ENCODE results near the gene ZNF35. TPM values are rescaled to one million over a fixed set of nuclear protein-coding genes. Genes with fewer than 3 reads are reported as not detected.

Gene ZNF35
- total RNA-seq, 1 experiment from 2014 or later, result 7.9 TPM

DNA sequence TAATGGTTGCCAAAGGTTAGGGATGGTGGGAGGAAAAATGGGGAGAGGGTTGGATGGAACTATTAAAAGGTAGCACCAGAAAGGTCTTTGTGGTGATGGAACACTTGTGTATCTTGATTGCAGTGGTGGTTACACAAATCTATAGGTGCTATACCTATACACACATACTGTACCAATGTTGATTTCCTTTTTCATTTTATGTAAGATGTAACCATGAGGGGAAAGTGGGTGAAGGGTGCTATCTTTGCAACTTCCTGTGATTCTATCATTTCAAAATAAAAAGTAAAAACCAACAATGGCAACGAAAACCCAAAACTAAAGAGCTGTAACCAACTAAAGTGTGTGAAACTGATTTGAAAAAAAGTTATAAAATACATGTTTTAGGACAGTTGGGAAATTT, 761 bp upstream of the ZNF35 start (continued):
- TF ChIP-seq ZBTB33 (IDR thresholded peaks at IDR 0.05; ENCODE audit: extremely low read depth, insufficient replicate concordance, low read length) (no peak), ELF1 (IDR thresholded peaks at IDR 0.05; ENCODE audit: borderline replicate concordance, low read depth) (no peak)

GRCh38 chr3:44649709-44650108, 1.2 kb downstream of the ZNF35 start:
- ChIA-PET POLR2A (no interaction called here), RAD21 (ENCODE audit: low non-redundant PET in 1 of 2, low total read pairs in 2 of 2, uncharacterized antibody in 2 of 2, unreplicated experiment in 2 of 2) (no interaction called here), CTCF (no interaction called here)
- Histone ChIP-seq H4K20me1 (ENCODE audit: insufficient read depth) (no peaks in the 10 kb centered on the region), H3K9me2 (ENCODE audit: insufficient read depth) (no peaks in the 10 kb centered on the region), H3K4me2 (ENCODE audit: low read length) (peak overlapping the region; percentile 87), H3K4me3 (replicated peaks in 1 of 2; ENCODE audit: low read depth in 1 of 2, low read length in 2 of 2) (peak overlapping the region; percentile 96 to 98), H3K27ac (ENCODE audit: low read depth, low read length) (no peak overlapping the region), H3K27me3 (ENCODE audit: insufficient read depth, low read length) (no peaks in the 10 kb centered on the region), H3K79me2 (ENCODE audit: insufficient read depth, low read length) (peaks cover 25% of the 10 kb centered on the region), H3K36me3 (ENCODE audit: control insufficient read depth in 1 of 2, insufficient read depth in 2 of 2, low read length in 2 of 2) (peaks cover 30 to 39% of the 10 kb centered on the region in 2 experiments), H3K9me3 (ENCODE audit: control insufficient read depth in 1 of 2, insufficient read depth in 1 of 2, low read depth in 1 of 2, low read length in 2 of 2) (no peaks in the 10 kb centered on the region), H3K9ac (ENCODE audit: low read length) (no peak overlapping the region; the same call in 1 of the 2 replicates), H2AFZ (ENCODE audit: low read depth, low read length, poor library complexity, severe bottlenecking) (no peak overlapping the region), H3K4me1 (ENCODE audit: control insufficient read depth in 1 of 2, insufficient read depth in 2 of 2, low read length in 2 of 2) (peaks cover 4 to 9% of the 10 kb centered on the region in 2 experiments; a peak in 2 of 4 replicates)
- DNase-seq (ENCODE audit: low read depth, low spot score) (no peak), ATAC-seq (no peak)
- intact Hi-C loops (cut with micrococcal nuclease), result loop anchor here (10.0 kb wide), 1 partner anchor 265 kb away; no protein-coding TSS in a partner anchor
- no peak for TF ChIP-seq EZH2 (IDR thresholded peaks at IDR 0.05)
- BruUV-seq (replicated peaks), result no TSS peak

DNA sequence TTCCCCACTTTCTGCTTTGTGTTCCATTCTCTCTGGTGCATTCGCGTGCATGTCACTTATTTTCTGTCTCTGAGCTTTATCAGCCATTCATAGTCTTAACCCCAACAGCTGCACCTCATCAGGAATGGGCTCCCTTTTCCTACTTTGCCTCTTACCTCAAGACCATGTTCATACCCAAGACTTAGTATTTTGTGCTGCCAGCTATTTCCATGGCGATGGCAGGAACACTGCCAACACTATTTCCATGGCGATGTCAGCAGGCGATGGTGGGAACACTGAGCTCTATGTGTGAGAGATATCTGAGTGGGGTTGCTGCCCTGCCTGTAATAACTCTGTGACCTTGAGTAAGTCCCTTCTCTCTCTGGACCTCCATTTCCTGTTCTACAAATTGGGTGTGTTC, 5.5 kb downstream of the ZNF35 start:
- Histone ChIP-seq H3K79me2 (ENCODE audit: insufficient read depth, low read length) (peaks cover 22% of the 10 kb centered on the region), H4K20me1 (ENCODE audit: insufficient read depth) (no peaks in the 10 kb centered on the region), H3K9ac (ENCODE audit: low read length) (no peak overlapping the region), H3K36me3 (ENCODE audit: control insufficient read depth in 1 of 2, insufficient read depth in 2 of 2, low read length in 2 of 2) (peaks cover 46 to 63% of the 10 kb centered on the region in 2 experiments), H2AFZ (ENCODE audit: low read depth, low read length, poor library complexity, severe bottlenecking) (no peak overlapping the region), H3K27me3 (ENCODE audit: insufficient read depth, low read length) (no peaks in the 10 kb centered on the region), H3K4me3 (replicated peaks in 1 of 2; ENCODE audit: low read depth in 1 of 2, low read length in 2 of 2) (no peak overlapping the region), H3K4me2 (ENCODE audit: low read length) (no peak overlapping the region), H3K27ac (ENCODE audit: low read depth, low read length) (no peak overlapping the region), H3K9me3 (ENCODE audit: control insufficient read depth in 1 of 2, insufficient read depth in 1 of 2, low read depth in 1 of 2, low read length in 2 of 2) (peaks cover 7% of the 10 kb centered on the region in 2 experiments; a peak in 2 of 4 replicates), H3K9me2 (ENCODE audit: insufficient read depth) (no peaks in the 10 kb centered on the region), H3K4me1 (ENCODE audit: control insufficient read depth in 1 of 2, insufficient read depth in 2 of 2, low read length in 2 of 2) (peaks cover 3 to 4% of the 10 kb centered on the region in 2 experiments; a peak in 1 of 4 replicates)
- CTCF ChIA-PET, result no interaction called here
- DNase-seq (ENCODE audit: low read depth, low spot score) (no peak), ATAC-seq (no peak)
- RAD21 ChIA-PET (ENCODE audit: low non-redundant PET in 1 of 2, low total read pairs in 2 of 2, uncharacterized antibody in 2 of 2, unreplicated experiment in 2 of 2), result no interaction called here
- POLR2A ChIA-PET, result no interaction called here
- no TSS peak for BruUV-seq (replicated peaks)
- TF ChIP-seq TCF7L2 (IDR thresholded peaks at IDR 0.05; ENCODE audit: borderline replicate concordance, extremely low read depth, insufficient read depth, insufficient read length), result no peak
- intact Hi-C loops (cut with micrococcal nuclease), result no loop called here
